Measurements from ENCODE around the gene CELA2B.
"Not testable (repeated sequence)": the region's sequence is repeated elsewhere in the genome, so short reads cannot be mapped to it uniquely, and the experiment has no call there.

Gene CELA2B

DNA sequence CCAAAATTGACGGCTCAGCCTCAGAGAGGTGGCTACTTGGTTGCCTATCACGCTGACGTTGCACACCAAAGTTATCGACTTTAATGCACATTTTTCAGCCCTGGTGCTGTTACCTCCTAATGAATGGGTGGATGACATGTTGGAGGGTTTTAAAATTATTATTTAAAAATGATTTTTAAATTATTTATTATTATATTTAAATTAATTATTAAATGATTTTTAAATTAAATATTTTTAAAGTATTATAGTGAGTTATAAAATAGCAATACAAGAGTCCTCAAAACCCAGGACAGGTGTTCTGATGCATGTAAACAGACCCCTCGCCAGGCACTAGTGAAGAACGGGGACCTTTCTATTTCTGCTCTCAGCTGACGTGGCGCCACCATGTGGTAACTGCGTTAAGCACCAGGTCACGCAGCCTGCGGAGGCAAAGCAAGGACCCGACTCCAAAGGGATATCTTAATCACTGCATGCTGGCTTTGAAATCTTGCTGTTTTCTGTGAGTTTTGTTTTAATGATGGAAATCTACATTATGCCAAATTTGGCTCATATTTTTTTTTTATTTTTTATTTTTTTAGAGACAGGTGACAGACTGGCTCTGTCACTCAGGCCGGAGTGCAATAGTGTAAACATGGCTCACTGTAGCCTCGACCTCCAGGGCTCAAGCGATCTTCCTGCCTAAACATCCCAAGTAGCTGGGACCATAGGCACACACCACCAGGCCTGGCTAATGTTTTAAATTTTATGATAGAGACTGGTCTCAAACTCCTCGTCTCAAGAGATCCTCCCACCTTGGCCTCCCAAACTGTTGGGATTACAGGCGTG, 25.5 kb downstream of the CELA2B start:
- DNase-seq (ENCODE audit: low read depth) = peak; percentile 26

DNA sequence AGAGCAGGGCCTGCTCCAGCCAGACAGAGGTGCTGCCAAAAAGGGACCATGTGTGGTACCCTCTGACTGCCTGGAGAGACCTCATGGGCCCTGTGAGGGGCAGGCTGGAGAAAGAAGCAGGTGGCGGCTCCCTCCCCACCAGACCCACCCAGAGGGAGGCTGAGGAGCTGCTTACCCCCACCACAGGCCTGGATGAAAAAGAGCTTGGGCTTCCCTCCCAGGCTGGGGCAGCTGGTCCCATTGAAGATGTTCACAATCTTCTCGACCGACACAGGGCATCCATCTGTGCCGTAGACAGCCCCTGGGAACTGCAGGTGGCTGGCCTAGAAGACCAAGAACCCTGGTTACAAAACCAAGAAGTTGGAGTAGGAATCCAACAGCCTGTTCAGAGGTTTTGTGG, 28.5 kb downstream of the CELA2B start:
- no peak for DNase-seq (ENCODE audit: low read depth)

DNA sequence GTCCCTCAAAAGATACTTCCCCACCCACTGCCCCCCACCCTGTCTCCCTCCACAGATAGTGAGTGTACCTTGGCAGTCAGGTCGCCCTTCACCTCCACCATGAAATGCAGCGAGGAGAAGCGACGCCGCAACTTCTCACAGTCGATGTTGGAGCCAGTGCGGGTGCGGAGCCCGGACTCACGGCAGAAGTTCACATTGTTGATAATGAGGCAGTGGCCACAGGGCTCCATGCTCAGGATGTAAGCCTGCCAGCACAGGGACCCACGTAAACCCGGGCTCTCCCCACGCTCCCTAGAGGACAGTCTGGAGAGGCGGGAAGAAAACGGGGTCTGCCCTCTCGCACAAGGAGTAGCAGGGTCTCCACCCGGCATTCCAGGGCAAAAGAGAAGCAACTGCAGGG, 30.9 kb downstream of the CELA2B start:
- DNase-seq (ENCODE audit: low read depth) = no peak

DNA sequence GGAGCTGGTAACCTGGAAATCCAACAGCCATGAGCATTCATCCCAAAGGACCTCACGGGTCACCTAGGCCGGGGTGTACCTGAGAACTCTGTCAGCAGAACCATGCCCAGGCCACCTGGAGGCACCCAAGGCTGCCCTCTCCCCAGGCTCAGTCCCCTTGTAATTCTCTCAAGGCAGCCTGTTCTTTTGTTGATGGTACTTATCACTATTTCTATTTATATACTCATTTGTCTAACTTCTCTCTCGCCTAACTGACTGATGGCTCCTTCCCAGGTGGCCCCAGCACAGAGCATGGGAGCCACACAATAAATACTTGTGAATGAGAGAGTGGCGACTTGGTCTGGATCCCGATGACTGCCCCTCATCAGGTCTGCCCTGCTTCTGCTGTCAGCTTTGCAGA, 31.4 kb downstream of the CELA2B start:
- no peak for DNase-seq (ENCODE audit: low read depth)

DNA sequence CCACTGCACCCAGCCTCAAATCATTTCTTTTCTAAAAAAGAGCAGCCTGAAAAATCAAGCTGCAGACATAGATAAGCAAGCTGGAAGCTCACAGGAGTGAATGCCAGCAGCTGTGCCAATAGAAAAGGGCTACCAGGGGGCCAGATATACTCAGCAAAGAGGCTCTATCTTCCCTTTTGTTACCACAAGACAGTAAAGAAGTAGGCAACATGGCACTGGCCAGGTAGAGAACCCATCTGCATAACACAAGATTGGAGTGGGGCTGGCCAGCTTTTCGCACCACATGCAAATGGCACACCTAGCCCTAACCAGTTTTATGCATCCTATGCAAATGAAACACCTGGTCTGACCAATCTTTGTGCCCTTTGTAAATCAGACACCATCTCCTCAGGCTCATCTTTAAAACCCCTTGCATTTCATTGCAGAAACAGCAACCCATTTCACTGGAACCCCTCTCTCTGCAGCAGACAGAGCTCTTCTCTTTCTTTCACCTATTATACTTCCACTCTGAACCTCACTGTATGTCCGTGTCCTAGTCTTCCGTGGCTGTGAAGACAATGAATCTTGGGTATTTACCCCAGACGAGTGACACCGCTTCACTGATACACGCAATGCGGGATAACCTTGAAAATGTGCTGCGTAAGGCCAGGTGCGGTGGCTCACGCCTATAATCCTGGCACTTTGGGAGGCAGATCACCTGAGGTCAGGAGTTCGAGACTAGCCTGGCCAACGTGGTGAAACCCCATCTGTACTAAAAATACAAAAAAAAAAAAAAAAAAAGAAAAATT, 33.0 kb downstream of the CELA2B start:
- no peak for DNase-seq (ENCODE audit: low read depth)

DNA sequence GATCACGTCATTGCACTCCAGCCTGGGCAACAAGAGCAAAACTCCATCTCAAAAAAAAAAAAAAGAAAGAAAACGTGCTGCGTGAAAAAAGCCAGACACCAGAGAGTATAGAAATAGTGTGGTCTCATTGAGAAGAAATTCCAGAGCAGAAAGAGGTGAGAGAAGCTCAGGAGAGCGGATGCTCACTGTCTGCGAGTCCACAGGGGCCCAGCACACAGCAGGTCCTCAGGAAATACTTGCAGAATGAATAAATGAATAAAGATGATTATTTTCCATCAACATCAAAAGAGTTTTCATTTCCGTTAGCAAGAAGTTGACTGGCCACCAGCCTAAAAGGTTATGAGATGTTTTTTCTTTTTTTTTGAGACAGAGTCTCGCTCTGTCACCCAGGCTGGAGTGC, 33.7 kb downstream of the CELA2B start:
- no peak for DNase-seq (ENCODE audit: low read depth)

DNA sequence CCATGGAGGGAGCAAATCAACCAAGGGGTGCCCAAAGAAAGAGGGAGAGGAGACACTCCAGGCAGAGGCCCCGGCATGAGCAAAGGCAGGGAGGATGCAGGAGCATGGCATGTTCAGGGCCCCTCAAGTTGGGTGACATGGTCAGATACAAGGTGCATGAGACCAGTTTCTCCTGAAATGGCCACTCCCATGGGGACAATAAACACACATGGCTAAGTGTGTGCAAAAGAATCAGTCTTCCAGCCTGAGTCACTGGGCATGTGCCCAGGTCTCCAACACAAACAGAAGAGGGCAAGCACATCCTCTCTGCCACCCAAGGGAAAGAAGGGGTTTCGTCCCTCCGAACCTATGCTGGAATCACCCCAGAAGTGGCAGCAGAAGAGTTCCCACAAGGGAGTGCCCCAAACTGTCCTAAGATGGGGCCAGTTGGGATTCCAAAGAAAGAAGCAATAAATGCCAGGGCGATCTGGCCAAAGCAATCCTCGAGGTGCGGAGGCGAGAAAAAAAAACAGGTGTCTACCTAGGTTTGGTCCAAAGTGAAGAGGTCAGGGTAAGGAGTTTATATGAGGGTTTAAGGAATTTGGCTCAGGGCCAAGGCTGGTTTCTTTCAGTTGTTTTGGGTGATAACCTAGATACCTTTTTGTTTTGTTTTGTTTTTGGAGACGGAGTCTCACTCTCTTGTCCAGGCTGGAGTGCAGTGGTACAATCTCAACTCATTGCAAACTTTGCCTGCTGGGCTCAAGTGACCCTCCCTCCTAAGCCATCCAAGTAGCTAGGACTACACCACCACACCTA, 34.9 kb downstream of the CELA2B start:
- DNase-seq (ENCODE audit: low read depth) = no peak

DNA sequence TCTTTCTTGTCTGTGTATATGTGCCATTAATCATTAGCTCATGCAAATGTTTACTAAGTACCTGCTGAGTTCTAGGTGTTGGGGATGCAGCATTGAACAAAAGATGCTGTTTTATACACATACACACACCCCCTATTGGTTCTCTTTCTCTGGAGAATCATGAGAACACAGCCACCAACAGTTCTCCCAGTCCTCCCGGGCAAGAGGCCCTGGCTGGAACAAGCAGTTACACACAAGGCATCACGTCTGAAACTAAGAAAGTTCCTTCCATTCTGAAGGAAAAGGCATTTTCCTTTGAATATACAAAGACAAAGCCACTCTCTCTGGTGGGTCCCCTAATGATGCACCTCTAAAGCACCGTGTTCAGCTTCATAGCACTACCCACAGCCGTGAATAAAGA, 37.3 kb downstream of the CELA2B start:
- no peak for DNase-seq (ENCODE audit: low read depth)

DNA sequence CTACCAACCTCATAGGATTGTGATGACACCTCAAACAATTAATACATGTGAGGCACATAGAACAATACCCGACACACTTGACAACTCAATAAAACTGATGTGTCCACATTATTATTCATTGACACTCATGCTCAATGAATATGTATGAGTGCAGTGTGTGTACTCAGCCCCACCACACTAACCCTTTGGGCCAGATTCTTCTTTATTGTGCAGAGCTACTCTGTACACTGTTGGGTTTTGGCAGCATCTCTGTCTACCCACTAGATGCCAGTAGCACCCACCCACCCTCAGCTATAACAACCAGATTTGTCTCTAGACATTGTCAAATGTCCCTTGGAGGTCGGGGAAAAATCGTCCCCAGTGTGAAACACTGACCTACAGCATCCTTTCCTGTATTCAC, 38.0 kb downstream of the CELA2B start:
- DNase-seq (ENCODE audit: low read depth) = no peak

DNA sequence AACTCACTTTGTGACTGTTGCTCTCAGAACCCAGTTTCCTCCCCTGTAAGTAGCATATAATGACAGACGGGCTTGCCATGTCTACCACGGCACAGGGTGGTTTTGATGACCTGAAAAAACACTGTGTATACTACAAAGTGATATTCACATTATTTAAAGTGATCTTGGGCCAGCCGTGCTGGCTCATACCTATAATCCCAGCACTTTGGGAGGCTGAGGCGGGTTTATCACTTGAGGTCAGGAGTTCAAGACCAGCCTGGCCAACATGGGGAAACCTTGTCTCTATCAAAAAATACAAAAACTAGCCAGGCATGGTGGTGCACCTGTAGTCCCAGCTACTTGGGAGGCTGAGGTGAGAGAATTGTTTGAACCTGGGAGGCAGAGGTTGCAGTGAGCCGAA, 38.7 kb downstream of the CELA2B start:
- not testable (repeated sequence) for DNase-seq (ENCODE audit: low read depth)

DNA sequence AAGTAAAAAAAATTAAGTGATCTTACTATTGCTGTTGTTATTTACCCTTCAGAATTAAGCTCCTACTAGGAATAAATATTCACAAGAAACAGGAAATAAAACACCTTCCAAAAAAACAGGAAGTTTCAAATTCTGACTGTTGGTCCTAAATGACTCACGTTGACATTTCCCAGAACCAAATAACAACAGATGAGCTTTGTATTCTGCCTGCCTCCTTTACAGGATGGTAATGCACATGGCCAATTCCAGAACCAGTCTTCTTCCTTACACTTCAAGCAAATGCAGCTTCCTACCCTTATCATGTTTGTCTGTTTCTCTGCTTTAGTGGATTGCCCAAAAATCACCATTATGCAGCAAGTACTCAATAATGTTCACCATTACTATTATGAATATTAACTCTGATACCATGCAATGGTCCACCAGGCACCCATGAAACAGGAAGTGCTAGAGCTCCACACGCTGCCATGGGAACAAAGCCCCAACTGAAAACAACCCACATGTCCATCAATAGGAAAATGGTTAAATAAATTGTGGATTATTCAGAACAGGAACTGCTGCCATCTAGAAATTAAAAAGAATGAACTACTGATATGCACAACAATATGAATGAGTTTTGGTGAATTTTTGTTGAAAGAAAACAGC, 39.2 kb downstream of the CELA2B start:
- DNase-seq (ENCODE audit: low read depth) = no peak

DNA sequence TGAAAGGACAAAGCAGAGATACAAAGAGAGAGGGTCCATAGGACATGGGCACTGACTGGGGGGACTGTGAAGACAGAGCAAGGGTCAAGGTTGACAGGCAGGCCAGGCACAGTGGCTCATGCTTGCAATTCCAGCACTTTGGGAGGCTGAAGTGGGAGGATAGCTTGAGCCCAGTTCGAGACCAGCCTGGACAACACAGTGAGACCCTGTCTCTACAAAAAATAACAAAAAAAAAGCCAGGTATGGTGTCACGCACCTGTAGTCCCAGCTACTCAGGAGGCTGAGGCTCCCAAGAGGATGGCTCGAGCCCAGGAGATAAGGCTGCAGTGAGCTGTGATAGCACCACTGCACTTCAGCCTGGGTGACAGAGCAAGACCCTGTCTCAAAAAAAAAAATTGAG, 43.7 kb downstream of the CELA2B start:
- no peak for DNase-seq (ENCODE audit: low read depth)

DNA sequence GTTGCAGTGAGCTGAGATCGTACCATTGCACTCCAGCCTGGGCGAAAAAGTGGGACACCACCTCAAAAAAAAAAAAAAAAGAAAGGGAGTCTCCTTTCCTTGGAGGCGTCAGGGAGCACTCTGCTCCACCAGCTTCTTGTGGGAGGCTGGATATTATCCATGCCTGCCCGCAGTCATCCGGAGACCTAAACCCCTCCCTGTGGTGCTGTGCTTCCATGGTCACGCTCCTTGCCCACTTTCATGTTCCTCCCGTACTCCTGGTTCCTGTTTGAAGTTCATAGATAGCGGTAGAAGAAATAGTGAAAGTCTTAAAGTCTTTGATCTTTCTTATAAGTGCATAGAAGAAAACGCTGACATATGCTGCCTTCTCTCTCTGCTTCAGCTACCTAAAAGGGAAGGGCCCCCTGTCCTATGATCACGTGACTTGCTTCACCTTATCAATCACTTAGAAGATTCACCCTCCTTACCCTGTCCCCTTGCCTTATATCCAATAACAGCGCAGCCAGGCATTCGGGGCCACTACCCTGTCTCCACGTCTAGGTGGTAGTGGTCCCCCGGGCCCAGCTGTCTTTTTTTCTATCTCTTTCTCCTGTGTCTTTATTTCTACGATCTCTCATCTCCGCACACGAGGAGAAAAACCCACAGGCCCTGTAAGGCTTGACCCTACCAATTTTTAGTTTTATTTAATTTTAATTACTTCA, 45.5 kb downstream of the CELA2B start:
- not testable (repeated sequence) for DNase-seq (ENCODE audit: low read depth)

DNA sequence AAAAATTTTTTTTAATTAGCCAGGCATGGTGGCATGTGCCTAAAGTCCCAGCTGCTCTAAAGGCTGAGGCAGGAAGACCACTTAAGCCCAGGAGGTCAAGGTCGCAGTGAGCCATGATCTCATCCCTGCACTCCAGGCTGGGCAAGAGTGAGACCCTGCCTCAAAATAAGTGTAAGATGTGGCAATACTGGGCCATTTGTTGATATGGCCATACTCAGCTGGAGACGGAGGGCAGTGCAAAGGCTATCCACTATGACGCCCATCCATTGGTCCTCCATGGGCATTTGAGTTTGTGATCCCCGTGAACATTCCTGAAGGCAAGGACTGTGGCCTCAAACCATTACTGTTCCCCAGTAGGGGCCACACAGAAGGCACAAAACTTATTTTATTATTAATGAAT, 46.6 kb downstream of the CELA2B start:
- DNase-seq (ENCODE audit: low read depth) = no peak

DNA sequence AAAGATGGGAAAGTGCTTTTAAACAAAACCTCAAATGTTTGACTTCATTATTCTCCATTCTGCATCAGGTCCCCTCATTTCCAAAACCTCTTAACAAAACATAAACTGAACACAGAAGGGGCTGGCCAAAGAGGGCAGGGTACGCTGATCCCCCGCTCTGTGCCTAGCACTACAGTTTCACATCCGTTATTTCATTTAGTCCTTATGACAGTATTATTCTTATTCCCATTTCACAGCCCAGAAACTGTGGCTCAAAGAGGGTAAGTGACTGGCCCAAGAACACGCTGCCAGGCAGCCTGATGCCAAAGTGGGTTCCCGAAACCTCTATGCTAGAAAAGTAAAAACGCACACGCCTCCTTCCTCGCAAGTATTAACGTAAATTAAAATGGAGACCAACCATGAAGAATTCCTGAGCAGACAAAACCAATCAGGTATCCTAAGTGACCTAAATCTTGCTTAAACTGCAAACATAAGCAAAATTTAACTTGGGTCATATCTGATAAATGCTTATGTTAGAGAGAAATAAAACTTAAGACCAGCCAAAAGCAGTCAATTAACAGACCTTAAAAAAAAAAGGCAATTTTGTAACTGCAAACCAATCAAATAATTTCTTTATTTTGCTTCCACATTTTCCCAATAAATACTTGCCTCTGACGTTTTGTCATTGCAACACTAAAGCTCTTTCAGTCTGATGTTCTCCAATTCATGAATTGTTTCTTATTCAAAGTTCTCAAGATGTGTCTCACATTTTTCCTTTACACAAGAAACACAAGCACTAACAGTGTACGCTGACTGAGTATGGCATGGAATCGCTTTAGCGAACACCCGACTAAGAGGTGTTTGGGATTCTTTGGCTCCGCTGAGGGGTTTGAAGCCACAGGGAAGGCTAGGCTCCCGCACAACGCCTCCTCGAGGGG, 47.5 kb downstream of the CELA2B start:
- DNase-seq (ENCODE audit: low read depth) = no peak

DNA sequence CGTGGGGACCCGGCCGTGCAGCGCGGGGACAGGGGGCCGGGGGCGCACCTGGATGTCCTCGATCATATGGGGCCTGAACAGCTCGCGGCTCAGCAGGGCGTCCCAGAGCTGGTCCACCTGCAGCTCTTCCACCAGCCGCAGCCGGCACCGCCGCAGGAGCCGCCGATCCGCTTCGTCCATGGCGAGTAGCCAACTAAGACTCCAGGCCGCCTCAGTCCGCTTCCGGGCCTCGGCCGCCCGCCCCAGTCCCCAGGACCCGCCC, 48.0 kb downstream of the CELA2B start, which contains the start of gene CASP9:
CASP9 (minus strand) TSS at position 195 of the 262 bp plus-strand sequence; CDS start at position 180, 15 bp downstream.
- no peak for DNase-seq (ENCODE audit: low read depth)

DNA sequence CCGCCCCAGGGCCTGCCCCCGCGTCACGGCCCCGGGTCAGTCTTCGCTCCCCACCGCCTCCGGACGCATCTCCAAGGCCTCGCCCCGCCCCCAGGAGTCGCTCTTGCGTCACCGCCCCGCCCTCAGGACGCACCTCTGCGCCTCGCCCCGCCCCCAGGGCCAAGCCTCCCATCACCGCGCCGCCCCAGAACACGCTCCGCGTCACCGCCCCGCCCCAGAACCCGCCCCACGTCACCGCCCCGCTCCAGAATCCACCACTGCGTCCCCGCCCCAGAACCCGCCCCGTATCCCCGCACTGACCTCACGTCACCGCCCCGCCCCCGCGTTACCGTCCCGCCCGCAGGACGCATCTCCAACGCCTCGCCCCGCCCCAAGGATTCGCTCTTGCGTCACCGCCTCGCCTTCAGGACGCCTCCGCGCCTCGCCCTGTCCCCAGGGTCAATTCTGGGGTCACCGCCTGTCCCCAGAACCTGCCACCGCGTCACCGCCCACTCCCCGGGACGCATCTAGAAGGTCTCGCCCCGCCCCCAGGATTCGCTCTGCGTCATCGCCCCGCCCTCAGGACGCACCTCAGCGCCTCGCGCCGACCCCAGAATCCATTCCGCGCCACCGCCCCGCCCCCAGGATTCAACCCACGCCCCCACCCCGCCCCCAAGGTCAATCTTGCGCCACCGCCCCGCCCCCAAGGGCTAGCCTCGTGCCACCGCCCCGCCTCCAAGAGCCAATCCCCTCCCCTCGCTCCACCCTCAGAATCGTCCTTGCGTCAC, 48.6 kb downstream of the CELA2B start:
- peak; percentile 99 for DNase-seq (ENCODE audit: low read depth)

DNA sequence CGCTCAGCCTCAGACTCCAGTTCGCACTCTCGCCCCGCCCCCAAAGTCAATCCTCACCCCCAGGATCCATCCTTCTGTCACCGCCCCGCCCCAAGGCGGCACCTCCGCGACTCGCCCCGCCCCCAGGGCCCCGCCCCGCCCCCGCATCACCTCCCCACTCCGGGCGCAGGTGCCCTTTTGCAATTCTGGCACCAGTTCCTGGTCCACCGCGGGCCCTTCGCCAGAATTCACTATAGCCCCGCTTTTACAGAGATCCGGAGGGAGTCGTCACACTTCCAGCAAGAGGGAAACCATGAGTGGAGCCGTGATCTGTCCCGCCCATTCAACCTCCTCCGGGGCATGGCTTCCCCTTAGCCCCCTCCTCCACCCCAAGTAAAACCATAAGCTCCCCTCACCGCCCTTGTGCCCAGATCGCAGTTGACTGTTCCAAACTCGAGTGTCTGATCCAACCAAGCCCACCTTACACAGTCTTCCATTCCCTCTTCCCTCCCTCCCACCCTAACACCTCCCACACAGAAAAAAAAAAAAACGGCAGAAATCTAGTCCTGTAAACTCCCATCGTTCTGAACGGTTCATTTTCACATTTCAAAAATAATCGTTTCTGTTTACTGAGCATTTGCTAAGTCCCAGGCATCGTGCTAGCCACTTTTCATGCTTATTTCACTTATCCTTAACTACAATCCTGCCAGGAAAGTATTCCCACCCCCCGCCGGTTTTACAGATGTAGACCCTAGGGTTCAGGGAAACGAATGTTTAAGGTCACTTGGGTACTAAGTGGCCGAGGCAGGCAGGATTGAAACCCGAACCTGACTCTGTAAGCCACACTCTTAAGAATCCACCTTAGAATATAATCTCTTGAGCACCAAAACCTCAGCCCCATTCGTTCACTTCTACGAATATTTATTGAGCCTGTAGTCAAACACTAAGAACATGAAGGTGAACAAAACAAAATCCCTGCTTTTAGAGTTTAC, 49.4 kb downstream of the CELA2B start:
- no peak for DNase-seq (ENCODE audit: low read depth)
